IMR-90 (cell line): Measurements from ENCODE around the gene LUZP4.

Experiments used
- CHD1 ChIP-seq: IDR thresholded peaks from 2 replicates; pipeline ENCODE4 v1.6.1; 2012; ENCODE audit warnings: low read depth, low read length, improper control_type of control experiment
- CTCF ChIP-seq: conservative IDR thresholded peaks from 2 replicates; pipeline ENCODE4 v1.5.1; 2012; ENCODE audit warnings: mild to moderate bottlenecking, low read depth, low read length, improper control_type of control experiment
- MXI1 ChIP-seq: IDR thresholded peaks from 2 replicates; pipeline ENCODE4 v1.6.1; 2012; ENCODE audit warnings: low read depth, mild to moderate bottlenecking, low read length, moderate library complexity, borderline replicate concordance
- POLR2A ChIP-seq: IDR thresholded peaks from 2 replicates; pipeline ENCODE4 v1.6.1; 2012; ENCODE audit warnings: mild to moderate bottlenecking, low read depth, low read length
- RAD21 ChIP-seq: IDR thresholded peaks from 2 replicates; pipeline ENCODE4 v1.6.1; 2012; ENCODE audit warnings: low read length, improper control_type of control experiment
- RCOR1 ChIP-seq: IDR thresholded peaks from 2 replicates; pipeline ENCODE4 v1.6.1; 2012; ENCODE audit warnings: mild to moderate bottlenecking, low read length, improper control_type of control experiment; ENCODE audit not compliant: insufficient replicate concordance
- SMC3 ChIP-seq: fragments of 150-350 bp; IDR thresholded peaks from 2 replicates; pipeline ENCODE4 v1.6.1; 2016; ENCODE audit warnings: low read depth, mild to moderate bottlenecking, antibody characterized with exemption, low read length, moderate library complexity
- USF2 ChIP-seq: fragments of 150-350 bp; IDR thresholded peaks from 2 replicates; pipeline ENCODE4 v1.6.1; 2017; ENCODE audit warnings: mild to moderate bottlenecking, antibody characterized with exemption, low read length, low read depth

- TF ChIP-seq CTCF, result no peak
- TF ChIP-seq POLR2A, result no peak
- TF ChIP-seq RCOR1, result no peak
- TF ChIP-seq SMC3, result no peak
- TF ChIP-seq CHD1, result no peak
- TF ChIP-seq MXI1, result no peak
- no peak for TF ChIP-seq RAD21
- no peak for TF ChIP-seq USF2
These were observed 20.3 kb upstream of the LUZP4 start for GRCh38 chrX:115269051-115269683.
